IMR-90 (cell line): ENCODE results near the gene LRP1B. TPM values are rescaled to one million over a fixed set of nuclear protein-coding genes. Genes with fewer than 3 reads are reported as not detected.

ENCODE experiments used
- ATAC-seq: fragments of 200-7000 bp; cut with Tn5 transposase; 2 replicates; pipeline ENCODE4 v1.9.1; 2020; ENCODE audit warnings: low read depth, mild to moderate bottlenecking, moderate library complexity
- BruUV-seq: library from RNA; stranded (reverse); fragments of 400-500 nt; replicated peaks from 2 replicates; lab custom pipeline; 2021; lab: Mats Ljungman, UMichigan
- CTCF ChIA-PET: fragments of 300-600 bp; formaldehyde crosslinking; extraction: SDS; loops from one replicate; lab custom pipeline; 2021; ENCODE audit warnings: antibody characterized with exemption; lab: Yijun Ruan, JAX
- POLR2A ChIA-PET: fragments of 300-600 bp; sonication (Branson Sonifier 250); formaldehyde crosslinking; loops from one replicate; lab custom pipeline; 2022; ENCODE audit warnings: antibody characterized with exemption; ENCODE audit not compliant: unreplicated experiment; lab: Charles Lee
- DNase-seq: peaks from one replicate; pipeline ENCODE4 v3.0.0; 2013
- H2AFZ ChIP-seq: replicated peaks from 2 replicates; pipeline ENCODE3; 2013; ENCODE audit warnings: low read length, mild to moderate bottlenecking; ENCODE audit not compliant: poor library complexity
- H2AK5ac ChIP-seq: 2 replicates; pipeline ENCODE4 v1.6.1; 2013; ENCODE audit warnings: low read depth, low read length, inconsistent platforms
- H2AK9ac ChIP-seq: replicated peaks from 2 replicates; pipeline ENCODE3; 2013; ENCODE audit warnings: mild to moderate bottlenecking, low read depth, low read length, moderate library complexity; ENCODE audit not compliant: poor library complexity
- H2BK120ac ChIP-seq: 2 replicates; pipeline ENCODE4 v1.6.1; 2013; ENCODE audit warnings: low read depth, low read length, inconsistent platforms
- H2BK15ac ChIP-seq: 3 replicates; pipeline ENCODE4 v1.6.1; 2013; ENCODE audit warnings: low read depth, low read length, inconsistent platforms
- H2BK20ac ChIP-seq: 2 replicates; pipeline ENCODE4 v1.6.1; 2013; ENCODE audit warnings: low read depth, mild to moderate bottlenecking, inconsistent platforms, low read length, moderate library complexity
- H2BK5ac ChIP-seq: 2 replicates; pipeline ENCODE4 v1.6.1; 2013; ENCODE audit warnings: mild to moderate bottlenecking, low read depth, low read length, inconsistent platforms; ENCODE audit not compliant: poor library complexity, severe bottlenecking
- H3K14ac ChIP-seq: replicated peaks from 2 replicates; pipeline ENCODE4 v1.6.1; 2013; ENCODE audit warnings: low read depth, low read length, inconsistent platforms
- H3K18ac ChIP-seq: 2 replicates; pipeline ENCODE4 v1.6.1; 2013; ENCODE audit warnings: low read depth, low read length, control low read depth
- H3K23ac ChIP-seq: 2 replicates; pipeline ENCODE4 v1.6.1; 2013; ENCODE audit warnings: low read depth, low read length, inconsistent platforms
- H3K27ac ChIP-seq: 2 replicates; pipeline ENCODE4 v1.5.1; 2013; ENCODE audit warnings: mild to moderate bottlenecking, control low read depth, low read length; ENCODE audit not compliant: insufficient read depth
- H3K27me3 ChIP-seq: 2 replicates; pipeline ENCODE4 v1.6.1; 2013; ENCODE audit warnings: low read length; ENCODE audit not compliant: control insufficient read depth, insufficient read depth
- H3K36me3 ChIP-seq: 2 replicates; pipeline ENCODE4 v1.6.1; 2013; ENCODE audit warnings: low read length, mixed read lengths; ENCODE audit not compliant: control insufficient read depth, insufficient read depth
- H3K4ac ChIP-seq: 2 replicates; pipeline ENCODE4 v1.6.1; 2013; ENCODE audit warnings: low read depth, low read length, inconsistent platforms
- H3K4me1 ChIP-seq: 2 replicates; pipeline ENCODE4 v1.6.1; 2013; ENCODE audit warnings: low read length, mixed read lengths; ENCODE audit not compliant: control insufficient read depth, insufficient read depth
- H3K4me2 ChIP-seq: 2 replicates; pipeline ENCODE4 v1.6.1; 2013; ENCODE audit warnings: low read depth, mild to moderate bottlenecking, control low read depth, low read length, moderate library complexity
- H3K4me3 ChIP-seq: 2 replicates; pipeline ENCODE4 v1.5.1; 2013; ENCODE audit warnings: low read depth, mild to moderate bottlenecking, control low read depth, low read length, moderate library complexity; ENCODE audit not compliant: insufficient read depth
- H3K56ac ChIP-seq: 2 replicates; pipeline ENCODE4 v1.6.1; 2013; ENCODE audit warnings: low read length, inconsistent platforms; ENCODE audit not compliant: insufficient read depth; ENCODE audit errors: extremely low read depth
- H3K79me1 ChIP-seq, 2 experiments: 2 replicates each; pipeline ENCODE4 v1.6.1; 2013; ENCODE audit warnings: low read length in 2 of 2, inconsistent platforms in 1 of 2, low read depth in 1 of 2
- H3K9ac ChIP-seq: 2 replicates; pipeline ENCODE4 v1.6.1; 2013; ENCODE audit warnings: low read depth, low read length, control low read depth
- H3K9me1 ChIP-seq: 2 replicates; pipeline ENCODE4 v1.6.1; 2013; ENCODE audit warnings: low read length, inconsistent platforms; ENCODE audit not compliant: insufficient read depth
- H3K9me3 ChIP-seq: 2 replicates; pipeline ENCODE4 v1.6.1; 2013; ENCODE audit warnings: low read length; ENCODE audit not compliant: control insufficient read depth, insufficient read depth
- H4K20me1 ChIP-seq: 2 replicates; pipeline ENCODE4 v1.6.1; 2013; ENCODE audit warnings: low read length, inconsistent platforms; ENCODE audit not compliant: insufficient read depth
- H4K5ac ChIP-seq: 2 replicates; pipeline ENCODE4 v1.6.1; 2013; ENCODE audit warnings: mild to moderate bottlenecking, low read depth, low read length, control low read depth
- H4K8ac ChIP-seq, 2 experiments: 2 replicates each; pipeline ENCODE4 v1.6.1; 2013; ENCODE audit warnings: low read depth in 2 of 2, low read length in 2 of 2, control low read depth in 1 of 2, inconsistent platforms in 1 of 2
- H4K91ac ChIP-seq: 2 replicates; pipeline ENCODE4 v1.6.1; 2013; ENCODE audit warnings: low read depth, low read length, inconsistent platforms; ENCODE audit not compliant: insufficient read depth
- BHLHE40 ChIP-seq: fragments of 150-350 bp; IDR thresholded peaks from 2 replicates; pipeline ENCODE4 v1.6.1; 2016; ENCODE audit warnings: mild to moderate bottlenecking, low read depth, low read length
- CEBPB ChIP-seq: IDR thresholded peaks from 2 replicates; pipeline ENCODE4 v1.6.1; 2012; ENCODE audit warnings: low read depth, low read length, improper control_type of control experiment
- CHD1 ChIP-seq: IDR thresholded peaks from 2 replicates; pipeline ENCODE4 v1.6.1; 2012; ENCODE audit warnings: low read depth, low read length, improper control_type of control experiment
- CTCF ChIP-seq: conservative IDR thresholded peaks from 2 replicates; pipeline ENCODE4 v1.5.1; 2012; ENCODE audit warnings: mild to moderate bottlenecking, low read depth, low read length, improper control_type of control experiment
- ELK1 ChIP-seq: fragments of 150-350 bp; IDR thresholded peaks from 2 replicates; pipeline ENCODE4 v1.6.1; 2016; ENCODE audit warnings: low read depth, mild to moderate bottlenecking, low read length, moderate library complexity, borderline replicate concordance
- FOS ChIP-seq: fragments of 150-350 bp; IDR thresholded peaks from 2 replicates; pipeline ENCODE4 v1.6.1; 2016; ENCODE audit warnings: low read depth, low read length
- MAFK ChIP-seq: IDR thresholded peaks from 2 replicates; pipeline ENCODE4 v1.6.1; 2012; ENCODE audit warnings: low read depth, low read length, improper control_type of control experiment
- MAZ ChIP-seq: IDR thresholded peaks from 2 replicates; pipeline ENCODE4 v1.6.1; 2012; ENCODE audit warnings: low read depth, mild to moderate bottlenecking, low read length, improper control_type of control experiment, moderate library complexity, borderline replicate concordance
- MXI1 ChIP-seq: IDR thresholded peaks from 2 replicates; pipeline ENCODE4 v1.6.1; 2012; ENCODE audit warnings: low read depth, mild to moderate bottlenecking, low read length, moderate library complexity, borderline replicate concordance
- NFE2L2 ChIP-seq: fragments of 150-350 bp; IDR thresholded peaks from 2 replicates; pipeline ENCODE4 v1.6.1; 2016; ENCODE audit warnings: low read depth, mild to moderate bottlenecking, low read length
- POLR2A ChIP-seq: IDR thresholded peaks from 2 replicates; pipeline ENCODE4 v1.6.1; 2012; ENCODE audit warnings: mild to moderate bottlenecking, low read depth, low read length
- RAD21 ChIP-seq: IDR thresholded peaks from 2 replicates; pipeline ENCODE4 v1.6.1; 2012; ENCODE audit warnings: low read length, improper control_type of control experiment
- RCOR1 ChIP-seq: IDR thresholded peaks from 2 replicates; pipeline ENCODE4 v1.6.1; 2012; ENCODE audit warnings: mild to moderate bottlenecking, low read length, improper control_type of control experiment; ENCODE audit not compliant: insufficient replicate concordance
- RFX5 ChIP-seq: IDR thresholded peaks from 2 replicates; pipeline ENCODE4 v1.8.0; 2012; ENCODE audit warnings: low read depth, mild to moderate bottlenecking, low read length, moderate library complexity
- SMC3 ChIP-seq: fragments of 150-350 bp; IDR thresholded peaks from 2 replicates; pipeline ENCODE4 v1.6.1; 2016; ENCODE audit warnings: low read depth, mild to moderate bottlenecking, antibody characterized with exemption, low read length, moderate library complexity
- WGBS, 2 experiments: methylation state at CpG; one replicate each; pipeline versions ENCODE4 v1.1.5 to v1.1.7; 2013; ENCODE audit warnings: missing lambda C conversion rate in 2 of 2; ENCODE audit not compliant: insufficient read length in 1 of 2; ENCODE audit errors: extremely low coverage in 2 of 2; 5-methylcytosine and 5-hydroxymethylcytosine counted together
- dilution Hi-C: fragments of 300-500 bp; cut with HindIII; formaldehyde crosslinking; loops from one replicate; pipeline ENCODE4 v1.14.3; 2018; ENCODE audit warnings: low sequenced_read_pairs; ENCODE audit not compliant: unreplicated experiment
- in situ Hi-C: fragments of 300-500 bp; cut with MboI; formaldehyde crosslinking; loops from 3 replicates; pipeline ENCODE4 v1.14.3; 2019; ENCODE audit warnings: low sequenced_read_pairs, inconsistent platforms, mixed read lengths
- intact Hi-C: fragments of 100-400 bp; cut with micrococcal nuclease; formaldehyde crosslinking; loops from 2 replicates; pipeline ENCODE4 v1.10.0; 2022
- polyA plus RNA-seq, 3 experiments: library from polyadenylated mRNA; depleted of rRNA; stranded (reverse); fragments of >200 nt; gene quantifications; 2 replicates each; pipeline ENCODE4 v1.2.3, GENCODE V29; 2012; ENCODE audit warnings: low replicate concordance in 1 of 3
- total RNA-seq: library from RNA; depleted of rRNA; stranded (reverse); fragments of >200 nt; gene quantifications from 2 replicates; pipeline ENCODE4 v1.2.3, GENCODE V29; 2012
- TF ChIP-seq, protein P1 (sequence below): fragments of 150-350 bp; IDR thresholded peaks from 2 replicates; pipeline ENCODE4 v1.6.1; 2017; ENCODE audit warnings: mild to moderate bottlenecking, antibody characterized with exemption, low read length, low read depth

The LRP1B gene
- total and polyA plus RNA-seq, 2 of the 4 experiments (the other 2 are of a cell fraction), result under 0.01 to 0.02 TPM

- H3K56ac ChIP-seq, result no peak overlapping the region
- no peaks in the 10 kb centered on the region for H3K27me3 ChIP-seq
- H4K5ac ChIP-seq, result no peak overlapping the region
- no peak overlapping the region for H2BK20ac ChIP-seq
- no peak overlapping the region for H3K4me2 ChIP-seq
- DNase-seq, result no peak
- ChIA-PET CTCF (no interaction called here), POLR2A (no interaction called here)
- no peak for TF ChIP-seq MAZ
- TF ChIP-seq MAFK, result no peak
- no peak for TF ChIP-seq MXI1
- TF ChIP-seq FOS, result no peak
- TF ChIP-seq CTCF, result no peak
- TF ChIP-seq ELK1, result no peak
- TF ChIP-seq SMC3, result no peak
- TF ChIP-seq NFE2L2, result no peak
- TF ChIP-seq RFX5, result no peak
- TF ChIP-seq RAD21, result no peak
- TF ChIP-seq CHD1, result no peak
- no peak for TF ChIP-seq POLR2A
- no peak for TF ChIP-seq RCOR1
- TF ChIP-seq, protein P1, sequence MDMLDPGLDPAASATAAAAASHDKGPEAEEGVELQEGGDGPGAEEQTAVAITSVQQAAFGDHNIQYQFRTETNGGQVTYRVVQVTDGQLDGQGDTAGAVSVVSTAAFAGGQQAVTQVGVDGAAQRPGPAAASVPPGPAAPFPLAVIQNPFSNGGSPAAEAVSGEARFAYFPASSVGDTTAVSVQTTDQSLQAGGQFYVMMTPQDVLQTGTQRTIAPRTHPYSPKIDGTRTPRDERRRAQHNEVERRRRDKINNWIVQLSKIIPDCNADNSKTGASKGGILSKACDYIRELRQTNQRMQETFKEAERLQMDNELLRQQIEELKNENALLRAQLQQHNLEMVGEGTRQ, result no peak
- no peak for TF ChIP-seq BHLHE40
- no peak for TF ChIP-seq CEBPB
- no peak overlapping the region for H4K91ac ChIP-seq
- in situ Hi-C loops (no loop called here), dilution Hi-C loops (no loop called here), intact Hi-C loops (no loop called here)
- H2AK9ac ChIP-seq, result no peak overlapping the region
- H3K79me1 ChIP-seq, result no peaks in the 10 kb centered on the region
- BruUV-seq, result no TSS peak
- no peak overlapping the region for H3K27ac ChIP-seq
- H2BK120ac ChIP-seq, result no peak overlapping the region
- WGBS, 2 experiments, result no CpG with 5 or more reads among the region's 3 CpGs
- no peak overlapping the region for H3K4ac ChIP-seq
- no peak overlapping the region for H4K8ac ChIP-seq
- H3K23ac ChIP-seq, result no peak overlapping the region
- H3K18ac ChIP-seq, result no peak overlapping the region
- H2AFZ ChIP-seq, result no peak overlapping the region
- H3K14ac ChIP-seq, result no peak overlapping the region
- H3K9me3 ChIP-seq, result no peaks in the 10 kb centered on the region
- no peak overlapping the region for H2AK5ac ChIP-seq
- H3K9ac ChIP-seq, result no peak overlapping the region
- no peak overlapping the region for H2BK15ac ChIP-seq
- H3K9me1 ChIP-seq, result no peaks in the 10 kb centered on the region
- no peak overlapping the region for H3K4me3 ChIP-seq
- H3K4me1 ChIP-seq, result no peaks in the 10 kb centered on the region
- H2BK5ac ChIP-seq, result no peak overlapping the region
- H3K36me3 ChIP-seq, result no peaks in the 10 kb centered on the region
- no peaks in the 10 kb centered on the region for H4K20me1 ChIP-seq
- ATAC-seq, result no peak
Measured at GRCh38 chr2:141142025-141142424, 988.8 kb downstream of the LRP1B start.
